ENCODE results near the gene MED12. TPM values are rescaled to one million over a fixed set of nuclear protein-coding genes. Genes with fewer than 3 reads are reported as not detected.

The MED12 gene
- total RNA-seq, 2 donors from 2014 or later: 26.4 to 83.0 TPM

DNA sequence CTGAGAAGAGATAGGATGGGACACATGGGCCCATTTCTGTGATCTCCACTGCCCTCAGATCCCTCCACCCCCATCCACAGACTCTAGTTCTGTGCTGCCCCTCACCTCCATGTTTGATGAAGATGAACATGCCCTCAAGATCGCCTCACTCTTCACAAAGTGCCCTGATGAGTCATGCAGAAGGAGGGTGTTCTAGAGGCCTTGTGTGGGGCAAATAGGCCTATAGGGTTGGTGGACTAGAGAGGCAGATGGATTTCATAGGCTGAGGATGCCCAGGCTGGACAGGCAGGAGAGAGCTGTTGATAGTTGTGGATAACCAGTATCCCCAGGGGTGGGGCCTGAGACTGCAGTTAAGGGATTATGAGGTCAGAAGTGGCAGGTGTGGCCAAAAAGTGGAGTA lies 12.0 kb upstream of the MED12 start, which contains the start of gene CXorf65:
TSS of gene CXorf65 (minus strand) at position 314 of the 400 bp plus-strand sequence. CDS start at position 130, 184 bp downstream.
- TF ChIP-seq CTCF (IDR thresholded peaks at IDR 0.05): no peak
- no peak for TF ChIP-seq POLR2A (IDR thresholded peaks at IDR 0.05)
- Histone ChIP-seq H3K9me3 (no peaks in the 10 kb centered on the region), H3K4me1 (no peaks in the 10 kb centered on the region), H3K27me3 (no peaks in the 10 kb centered on the region), H3K36me3 (replicated peaks in 1 of 2; ENCODE audit: insufficient read depth in 1 of 2, low read depth in 2 of 2) (no peaks in the 10 kb centered on the region), H3K27ac (no peak within 1 kb of the TSS), H3K4me3 (no peak within 1 kb of the TSS)
- ATAC-seq (no peak), DNase-seq (no peak)
- 83% methylated on average over 1 of the region's 1 CpG; no CpG with 5 or more reads in 1 of the 2 donors for WGBS, 2 donors
- intact Hi-C loops (cut with DNase I): no loop called here

GRCh38 chrX:71107245-71107644 lies 11.2 kb upstream of the MED12 start:
- H3K9me3 ChIP-seq: no peaks in the 10 kb centered on the region
- no peak for TF ChIP-seq CTCF (IDR thresholded peaks at IDR 0.05)
- TF ChIP-seq POLR2A (IDR thresholded peaks at IDR 0.05): no peak
- no peak overlapping the region for H3K27ac ChIP-seq
- H3K4me1 ChIP-seq: no peaks in the 10 kb centered on the region
- 53 to 83% methylated on average over 4 of the region's 4 CpGs for WGBS, 2 donors
- H3K4me3 ChIP-seq: no peak overlapping the region
- DNase-seq: no peak
- no peaks in the 10 kb centered on the region for H3K27me3 ChIP-seq
- no peaks in the 10 kb centered on the region for H3K36me3 ChIP-seq (replicated peaks in 1 of 2; ENCODE audit: insufficient read depth in 1 of 2, low read depth in 2 of 2)
- intact Hi-C loops (cut with DNase I): no loop called here
- ATAC-seq: no peak

DNA sequence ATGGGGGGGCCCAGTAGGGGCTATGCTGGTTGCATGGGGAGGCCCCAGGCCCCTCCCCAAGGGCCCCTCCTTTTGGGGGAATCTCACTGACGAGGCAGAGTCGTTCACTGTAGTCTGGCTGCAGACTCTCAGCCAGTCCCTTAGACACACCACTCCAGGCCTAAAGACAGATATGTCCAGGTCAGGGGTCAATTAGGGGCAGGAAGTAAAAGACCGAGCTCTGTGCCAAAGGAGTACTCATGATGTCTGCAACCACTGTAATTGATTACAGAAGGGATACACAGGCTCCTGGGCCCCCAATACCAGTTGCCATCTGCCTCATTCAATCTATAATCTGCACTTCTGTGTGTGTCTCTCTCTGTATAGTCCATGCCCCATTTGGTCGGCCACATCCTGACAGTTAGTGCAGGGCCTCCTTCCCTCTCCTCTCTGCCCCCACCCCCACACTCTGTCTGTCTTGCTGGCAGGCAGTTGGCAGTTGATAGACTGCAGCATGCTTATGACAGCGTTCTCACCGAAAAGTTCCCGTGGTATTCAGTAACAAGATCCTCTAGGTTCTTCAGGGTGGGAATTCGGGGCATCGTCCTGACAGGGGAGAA lies 10.5 kb upstream of the MED12 start:
- 41 to 50% methylated on average over 5 to 9 of the region's 9 CpGs for WGBS, 2 donors
- H3K36me3 ChIP-seq (replicated peaks in 1 of 2; ENCODE audit: insufficient read depth in 1 of 2, low read depth in 2 of 2): no peaks in the 10 kb centered on the region
- H3K9me3 ChIP-seq: no peaks in the 10 kb centered on the region
- no peak overlapping the region for H3K27ac ChIP-seq
- H3K4me1 ChIP-seq: no peaks in the 10 kb centered on the region
- H3K4me3 ChIP-seq: no peak overlapping the region
- ATAC-seq (no peak), DNase-seq (no peak)
- no peak for TF ChIP-seq CTCF (IDR thresholded peaks at IDR 0.05)
- no peak for TF ChIP-seq POLR2A (IDR thresholded peaks at IDR 0.05)
- H3K27me3 ChIP-seq: no peaks in the 10 kb centered on the region
- intact Hi-C loops (cut with DNase I): no loop called here

DNA sequence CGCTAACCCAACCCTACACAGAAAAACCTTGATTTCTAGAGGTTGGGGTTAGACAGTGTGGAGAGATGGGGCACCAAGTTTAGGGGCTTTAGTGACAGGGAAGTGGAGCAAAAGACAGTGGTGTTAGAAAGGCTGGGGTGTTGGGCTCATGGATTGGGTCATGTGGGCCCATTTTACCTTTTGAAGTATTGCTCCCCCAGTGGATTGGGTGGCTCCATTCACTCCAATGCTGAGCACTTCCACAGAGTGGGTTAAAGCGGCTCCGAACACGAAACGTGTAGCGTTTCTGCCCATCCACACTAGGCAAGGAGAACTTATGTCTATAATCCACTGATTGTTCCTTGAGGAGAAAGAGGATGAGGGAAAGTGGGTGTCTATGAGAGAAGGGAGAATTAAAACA lies 9.3 kb upstream of the MED12 start:
- no peak overlapping the region for H3K4me3 ChIP-seq
- DNase-seq (no peak), ATAC-seq (no peak)
- H3K36me3 ChIP-seq (replicated peaks in 1 of 2; ENCODE audit: insufficient read depth in 1 of 2, low read depth in 2 of 2): no peaks in the 10 kb centered on the region
- intact Hi-C loops (cut with DNase I): no loop called here
- no peaks in the 10 kb centered on the region for H3K9me3 ChIP-seq
- TF ChIP-seq POLR2A (IDR thresholded peaks at IDR 0.05): no peak
- TF ChIP-seq CTCF (IDR thresholded peaks at IDR 0.05): no peak
- H3K27ac ChIP-seq: no peak overlapping the region
- H3K27me3 ChIP-seq: no peaks in the 10 kb centered on the region
- WGBS, 2 donors: 85 to 94% methylated on average over 4 to 6 of the region's 6 CpGs
- H3K4me1 ChIP-seq: no peaks in the 10 kb centered on the region
